ENCODE results near the gene SRPX. TPM values are rescaled to one million over a fixed set of nuclear protein-coding genes. Genes with fewer than 3 reads are reported as not detected.

The SRPX gene
- total RNA-seq, 1 donor from 2014 or later = 1.8 TPM

GRCh38 chrX:38138900-38139299, 81.8 kb downstream of the SRPX start:
- Mint-ChIP-seq H3K27me3 (no peaks in the 10 kb centered on the region), H3K9me3 (ENCODE audit: low read depth) (peaks cover 10% of the 10 kb centered on the region), H3K27ac (no peak overlapping the region), H3K4me3 (ENCODE audit: low read depth) (no peak overlapping the region), H3K36me3 (ENCODE audit: insufficient read depth) (no peaks in the 10 kb centered on the region), H3K4me1 (ENCODE audit: low read depth) (peaks cover 4% of the 10 kb centered on the region)
- DNase-seq (ENCODE audit: low spot score, unreplicated experiment) = no peak
- no peak for TF ChIP-seq CTCF (IDR thresholded peaks at IDR 0.05; ENCODE audit: unreplicated experiment)

- Mint-ChIP-seq H3K36me3 (ENCODE audit: insufficient read depth) (no peaks in the 10 kb centered on the region), H3K4me1 (ENCODE audit: low read depth) (peaks cover 4% of the 10 kb centered on the region), H3K4me3 (ENCODE audit: low read depth) (no peak overlapping the region), H3K9me3 (ENCODE audit: low read depth) (peaks cover 8% of the 10 kb centered on the region), H3K27ac (no peak overlapping the region), H3K27me3 (no peaks in the 10 kb centered on the region)
- TF ChIP-seq CTCF (IDR thresholded peaks at IDR 0.05; ENCODE audit: unreplicated experiment) = no peak
- DNase-seq (ENCODE audit: low spot score, unreplicated experiment) = no peak
Measured at GRCh38 chrX:38138157-38138891, 82.3 kb downstream of the SRPX start.

- Mint-ChIP-seq H3K9me3 (ENCODE audit: low read depth) (peaks cover 26% of the 10 kb centered on the region), H3K27ac (no peak overlapping the region)
Measured at GRCh38 chrX:38129366-38129765, 91.3 kb downstream of the SRPX start.

GRCh38 chrX:38127961-38128360, 92.7 kb downstream of the SRPX start:
- DNase-seq (ENCODE audit: low spot score, unreplicated experiment) = no peak
- Mint-ChIP-seq H3K4me3 (ENCODE audit: low read depth) (no peak overlapping the region), H3K9me3 (ENCODE audit: low read depth) (peaks cover 31% of the 10 kb centered on the region), H3K4me1 (ENCODE audit: low read depth) (peaks cover 5% of the 10 kb centered on the region), H3K36me3 (ENCODE audit: insufficient read depth) (no peaks in the 10 kb centered on the region), H3K27ac (no peak overlapping the region), H3K27me3 (no peaks in the 10 kb centered on the region)
- TF ChIP-seq CTCF (IDR thresholded peaks at IDR 0.05; ENCODE audit: unreplicated experiment) = no peak

More at GRCh38 chrX:38129366-38129765, 91.3 kb downstream of the SRPX start:
- TF ChIP-seq CTCF (IDR thresholded peaks at IDR 0.05; ENCODE audit: unreplicated experiment) = no peak
- H3K4me1 Mint-ChIP-seq (ENCODE audit: low read depth) = peaks cover 5% of the 10 kb centered on the region
- no peaks in the 10 kb centered on the region for H3K36me3 Mint-ChIP-seq (ENCODE audit: insufficient read depth)
- no peak for DNase-seq (ENCODE audit: low spot score, unreplicated experiment)
- H3K4me3 Mint-ChIP-seq (ENCODE audit: low read depth) = no peak overlapping the region
- H3K27me3 Mint-ChIP-seq = no peaks in the 10 kb centered on the region

- H3K27me3 Mint-ChIP-seq = no peaks in the 10 kb centered on the region
- H3K4me1 Mint-ChIP-seq (ENCODE audit: low read depth) = peaks cover 5% of the 10 kb centered on the region
- no peak overlapping the region for H3K27ac Mint-ChIP-seq
- no peaks in the 10 kb centered on the region for H3K36me3 Mint-ChIP-seq (ENCODE audit: insufficient read depth)
- TF ChIP-seq CTCF (IDR thresholded peaks at IDR 0.05; ENCODE audit: unreplicated experiment) = no peak
- no peak for DNase-seq (ENCODE audit: low spot score, unreplicated experiment)
- H3K4me3 Mint-ChIP-seq (ENCODE audit: low read depth) = no peak overlapping the region
- peaks cover 26% of the 10 kb centered on the region for H3K9me3 Mint-ChIP-seq (ENCODE audit: low read depth)
Measured at GRCh38 chrX:38126179-38126578, 94.5 kb downstream of the SRPX start.

All from progenitor cell of endocrine pancreas (in vitro differentiated cells).